IMR-90 (cell line): ENCODE results near the gene SCYGR6. TPM values are rescaled to one million over a fixed set of nuclear protein-coding genes. Genes with fewer than 3 reads are reported as not detected.

Experiments used
- ATAC-seq: fragments of 200-7000 bp; cut with Tn5 transposase; 2 replicates; pipeline ENCODE4 v1.9.1; 2020; ENCODE audit warnings: low read depth, mild to moderate bottlenecking, moderate library complexity
- BruUV-seq: library from RNA; stranded (reverse); fragments of 400-500 nt; replicated peaks from 2 replicates; lab custom pipeline; 2021; lab: Mats Ljungman, UMichigan
- CTCF ChIA-PET: fragments of 300-600 bp; formaldehyde crosslinking; extraction: SDS; loops from one replicate; lab custom pipeline; 2021; ENCODE audit warnings: antibody characterized with exemption; lab: Yijun Ruan, JAX
- POLR2A ChIA-PET: fragments of 300-600 bp; sonication (Branson Sonifier 250); formaldehyde crosslinking; loops from one replicate; lab custom pipeline; 2022; ENCODE audit warnings: antibody characterized with exemption; ENCODE audit not compliant: unreplicated experiment; lab: Charles Lee
- DNase-seq: peaks from one replicate; pipeline ENCODE4 v3.0.0; 2013
- H2AFZ ChIP-seq: replicated peaks from 2 replicates; pipeline ENCODE3; 2013; ENCODE audit warnings: low read length, mild to moderate bottlenecking; ENCODE audit not compliant: poor library complexity
- H2AK5ac ChIP-seq: 2 replicates; pipeline ENCODE4 v1.6.1; 2013; ENCODE audit warnings: low read depth, low read length, inconsistent platforms
- H2AK9ac ChIP-seq: replicated peaks from 2 replicates; pipeline ENCODE3; 2013; ENCODE audit warnings: mild to moderate bottlenecking, low read depth, low read length, moderate library complexity; ENCODE audit not compliant: poor library complexity
- H2BK120ac ChIP-seq: 2 replicates; pipeline ENCODE4 v1.6.1; 2013; ENCODE audit warnings: low read depth, low read length, inconsistent platforms
- H2BK15ac ChIP-seq: 3 replicates; pipeline ENCODE4 v1.6.1; 2013; ENCODE audit warnings: low read depth, low read length, inconsistent platforms
- H2BK20ac ChIP-seq: 2 replicates; pipeline ENCODE4 v1.6.1; 2013; ENCODE audit warnings: low read depth, mild to moderate bottlenecking, inconsistent platforms, low read length, moderate library complexity
- H2BK5ac ChIP-seq: 2 replicates; pipeline ENCODE4 v1.6.1; 2013; ENCODE audit warnings: mild to moderate bottlenecking, low read depth, low read length, inconsistent platforms; ENCODE audit not compliant: poor library complexity, severe bottlenecking
- H3K14ac ChIP-seq: replicated peaks from 2 replicates; pipeline ENCODE4 v1.6.1; 2013; ENCODE audit warnings: low read depth, low read length, inconsistent platforms
- H3K18ac ChIP-seq: 2 replicates; pipeline ENCODE4 v1.6.1; 2013; ENCODE audit warnings: low read depth, low read length, control low read depth
- H3K23ac ChIP-seq: 2 replicates; pipeline ENCODE4 v1.6.1; 2013; ENCODE audit warnings: low read depth, low read length, inconsistent platforms
- H3K27ac ChIP-seq: 2 replicates; pipeline ENCODE4 v1.5.1; 2013; ENCODE audit warnings: mild to moderate bottlenecking, control low read depth, low read length; ENCODE audit not compliant: insufficient read depth
- H3K27me3 ChIP-seq: 2 replicates; pipeline ENCODE4 v1.6.1; 2013; ENCODE audit warnings: low read length; ENCODE audit not compliant: control insufficient read depth, insufficient read depth
- H3K36me3 ChIP-seq: 2 replicates; pipeline ENCODE4 v1.6.1; 2013; ENCODE audit warnings: low read length, mixed read lengths; ENCODE audit not compliant: control insufficient read depth, insufficient read depth
- H3K4ac ChIP-seq: 2 replicates; pipeline ENCODE4 v1.6.1; 2013; ENCODE audit warnings: low read depth, low read length, inconsistent platforms
- H3K4me1 ChIP-seq: 2 replicates; pipeline ENCODE4 v1.6.1; 2013; ENCODE audit warnings: low read length, mixed read lengths; ENCODE audit not compliant: control insufficient read depth, insufficient read depth
- H3K4me2 ChIP-seq: 2 replicates; pipeline ENCODE4 v1.6.1; 2013; ENCODE audit warnings: low read depth, mild to moderate bottlenecking, control low read depth, low read length, moderate library complexity
- H3K4me3 ChIP-seq: 2 replicates; pipeline ENCODE4 v1.5.1; 2013; ENCODE audit warnings: low read depth, mild to moderate bottlenecking, control low read depth, low read length, moderate library complexity; ENCODE audit not compliant: insufficient read depth
- H3K56ac ChIP-seq: 2 replicates; pipeline ENCODE4 v1.6.1; 2013; ENCODE audit warnings: low read length, inconsistent platforms; ENCODE audit not compliant: insufficient read depth; ENCODE audit errors: extremely low read depth
- H3K79me1 ChIP-seq, 2 experiments: 2 replicates each; pipeline ENCODE4 v1.6.1; 2013; ENCODE audit warnings: low read length in 2 of 2, inconsistent platforms in 1 of 2, low read depth in 1 of 2
- H3K9ac ChIP-seq: 2 replicates; pipeline ENCODE4 v1.6.1; 2013; ENCODE audit warnings: low read depth, low read length, control low read depth
- H3K9me1 ChIP-seq: 2 replicates; pipeline ENCODE4 v1.6.1; 2013; ENCODE audit warnings: low read length, inconsistent platforms; ENCODE audit not compliant: insufficient read depth
- H3K9me3 ChIP-seq: 2 replicates; pipeline ENCODE4 v1.6.1; 2013; ENCODE audit warnings: low read length; ENCODE audit not compliant: control insufficient read depth, insufficient read depth
- H4K20me1 ChIP-seq: 2 replicates; pipeline ENCODE4 v1.6.1; 2013; ENCODE audit warnings: low read length, inconsistent platforms; ENCODE audit not compliant: insufficient read depth
- H4K5ac ChIP-seq: 2 replicates; pipeline ENCODE4 v1.6.1; 2013; ENCODE audit warnings: mild to moderate bottlenecking, low read depth, low read length, control low read depth
- H4K8ac ChIP-seq, 2 experiments: 2 replicates each; pipeline ENCODE4 v1.6.1; 2013; ENCODE audit warnings: low read depth in 2 of 2, low read length in 2 of 2, control low read depth in 1 of 2, inconsistent platforms in 1 of 2
- H4K91ac ChIP-seq: 2 replicates; pipeline ENCODE4 v1.6.1; 2013; ENCODE audit warnings: low read depth, low read length, inconsistent platforms; ENCODE audit not compliant: insufficient read depth
- BHLHE40 ChIP-seq: fragments of 150-350 bp; IDR thresholded peaks from 2 replicates; pipeline ENCODE4 v1.6.1; 2016; ENCODE audit warnings: mild to moderate bottlenecking, low read depth, low read length
- CTCF ChIP-seq: conservative IDR thresholded peaks from 2 replicates; pipeline ENCODE4 v1.5.1; 2012; ENCODE audit warnings: mild to moderate bottlenecking, low read depth, low read length, improper control_type of control experiment
- FOS ChIP-seq: fragments of 150-350 bp; IDR thresholded peaks from 2 replicates; pipeline ENCODE4 v1.6.1; 2016; ENCODE audit warnings: low read depth, low read length
- MAZ ChIP-seq: IDR thresholded peaks from 2 replicates; pipeline ENCODE4 v1.6.1; 2012; ENCODE audit warnings: low read depth, mild to moderate bottlenecking, low read length, improper control_type of control experiment, moderate library complexity, borderline replicate concordance
- WGBS, 2 experiments: methylation state at CpG; one replicate each; pipeline versions ENCODE4 v1.1.5 to v1.1.7; 2013; ENCODE audit warnings: missing lambda C conversion rate in 2 of 2; ENCODE audit not compliant: insufficient read length in 1 of 2; ENCODE audit errors: extremely low coverage in 2 of 2; 5-methylcytosine and 5-hydroxymethylcytosine counted together
- dilution Hi-C: fragments of 300-500 bp; cut with HindIII; formaldehyde crosslinking; loops from one replicate; pipeline ENCODE4 v1.14.3; 2018; ENCODE audit warnings: low sequenced_read_pairs; ENCODE audit not compliant: unreplicated experiment
- in situ Hi-C: fragments of 300-500 bp; cut with MboI; formaldehyde crosslinking; loops from 3 replicates; pipeline ENCODE4 v1.14.3; 2019; ENCODE audit warnings: low sequenced_read_pairs, inconsistent platforms, mixed read lengths
- intact Hi-C: fragments of 100-400 bp; cut with micrococcal nuclease; formaldehyde crosslinking; loops from 2 replicates; pipeline ENCODE4 v1.10.0; 2022
- polyA plus RNA-seq, 3 experiments: library from polyadenylated mRNA; depleted of rRNA; stranded (reverse); fragments of >200 nt; gene quantifications; 2 replicates each; pipeline ENCODE4 v1.2.3, GENCODE V29; 2012; ENCODE audit warnings: low replicate concordance in 1 of 3
- total RNA-seq: library from RNA; depleted of rRNA; stranded (reverse); fragments of >200 nt; gene quantifications from 2 replicates; pipeline ENCODE4 v1.2.3, GENCODE V29; 2012

Gene SCYGR6
- total and polyA plus RNA-seq, 2 of the 4 experiments (the other 2 are of a cell fraction): not detected

- TF ChIP-seq CTCF: no peak
- no peak for TF ChIP-seq MAZ
- TF ChIP-seq BHLHE40: no peak
- TF ChIP-seq FOS: no peak
- Histone ChIP-seq H3K4me1 (no peaks in the 10 kb centered on the region), H3K36me3 (no peaks in the 10 kb centered on the region), H2BK5ac (no peak overlapping the region), H4K20me1 (no peaks in the 10 kb centered on the region), H2AFZ (no peak overlapping the region), H4K5ac (no peak overlapping the region), H2BK120ac (no peak overlapping the region), H3K27ac (no peak overlapping the region), H3K18ac (no peak overlapping the region), H2BK20ac (no peak overlapping the region), H3K4me3 (no peak overlapping the region), H4K91ac (no peak overlapping the region), H3K14ac (no peak overlapping the region), H4K8ac (no peak overlapping the region), H2AK5ac (no peak overlapping the region), H3K9me3 (no peaks in the 10 kb centered on the region), H3K79me1 (no peaks in the 10 kb centered on the region), H3K9ac (no peak overlapping the region), H3K27me3 (no peaks in the 10 kb centered on the region), H3K4me2 (no peak overlapping the region), H3K4ac (no peak overlapping the region), H3K23ac (no peak overlapping the region), H3K56ac (no peak overlapping the region), H3K9me1 (no peaks in the 10 kb centered on the region), H2BK15ac (no peak overlapping the region), H2AK9ac (no peak overlapping the region)
- intact Hi-C loops: no loop called here
- BruUV-seq: no TSS peak
- no peak for DNase-seq
- ChIA-PET POLR2A (no interaction called here), CTCF (no interaction called here)
- in situ Hi-C loops: no loop called here
- WGBS, 2 experiments: 10% methylated on average over 2 of the region's 14 CpGs; no CpG with 5 or more reads in 1 of the 2 experiments
- ATAC-seq: no peak
- dilution Hi-C loops: no loop called here
These were observed 14.8 kb upstream of the SCYGR6 start for GRCh38 chr2:227739351-227739750.
